G401 (cell line): Measurements from ENCODE around the gene C11orf21. TPM values are rescaled to one million over a fixed set of nuclear protein-coding genes. Genes with fewer than 3 reads are reported as not detected.

Experiments used
- DNase-seq: peaks from one replicate; pipeline ENCODE4 v3.0.0-alpha.2; 2015; ENCODE audit warnings: low spot score
- in situ Hi-C: cut with HindIII; loops from 2 replicates; pipeline ENCODE4 v1.10.0; 2016; ENCODE audit warnings: low sequenced_read_pairs, mixed read lengths
- total RNA-seq: library from RNA; depleted of rRNA; stranded (reverse); fragments of >200 nt; shearing (Covaris generic); gene quantifications from 2 replicates; pipeline ENCODE4 v1.2.3, GENCODE V29; 2014

Gene C11orf21
- total RNA-seq, 1 experiment from 2014 or later = not detected

DNA sequence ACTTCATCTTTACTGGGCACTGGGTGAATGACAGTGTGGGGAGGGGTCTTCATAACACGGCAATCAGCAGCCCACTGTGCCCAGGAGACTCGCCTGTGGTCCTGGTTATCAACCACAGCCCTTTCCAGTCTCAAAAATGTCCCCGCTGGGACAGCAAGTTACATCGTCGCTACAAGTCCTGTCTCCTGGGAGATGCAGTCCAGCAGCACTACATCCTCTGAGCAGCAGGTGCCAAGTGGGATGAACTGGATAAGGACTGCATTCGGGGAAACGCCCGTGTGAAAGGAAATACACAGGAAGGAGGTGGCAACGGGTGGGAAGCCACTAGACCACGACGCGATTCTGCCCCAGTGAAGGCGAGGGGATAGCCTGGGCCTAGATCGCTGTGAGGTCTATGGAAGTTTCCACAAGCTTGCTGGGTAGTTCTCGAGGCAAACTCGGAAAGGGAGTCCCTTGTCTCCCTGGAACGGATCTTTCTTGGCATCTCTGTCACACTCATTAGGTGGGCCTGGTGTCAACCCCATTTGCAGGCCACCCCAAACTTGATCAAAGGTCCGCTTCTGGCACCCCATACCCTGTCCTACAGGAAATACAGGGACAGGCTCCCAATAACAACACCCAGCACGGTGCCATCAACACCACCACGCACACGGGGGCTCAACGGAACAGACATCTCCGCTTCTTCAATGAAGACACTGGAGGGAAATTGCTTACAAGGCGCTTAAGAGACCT, 35.7 kb downstream of the C11orf21 start:
- in situ Hi-C loops = no loop called here
- DNase-seq = no peak

DNA sequence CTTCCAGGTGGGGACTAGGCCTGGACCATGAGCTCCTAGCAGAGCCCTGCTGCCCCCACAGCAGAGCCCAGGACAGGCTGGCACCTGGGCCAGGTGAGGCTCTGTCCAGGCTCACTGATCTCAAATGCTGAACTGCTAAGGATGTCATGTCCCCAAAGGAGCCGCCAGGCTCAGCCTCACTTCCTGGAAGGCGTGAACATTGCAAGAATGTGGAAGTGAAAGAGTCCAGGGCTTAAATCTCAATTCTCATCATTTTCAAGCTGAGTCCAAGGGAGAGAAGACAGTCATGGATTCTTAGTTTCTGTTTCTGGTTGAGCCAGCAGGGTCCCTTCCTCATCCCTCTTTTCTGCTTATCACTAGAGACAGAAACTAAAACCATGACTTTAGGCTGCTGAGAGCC, 36.3 kb downstream of the C11orf21 start:
- in situ Hi-C loops = no loop called here
- no peak for DNase-seq

GRCh38 chr11:2264366-2265053, 37.2 kb downstream of the C11orf21 start:
- in situ Hi-C loops = no loop called here
- no peak for DNase-seq

DNA sequence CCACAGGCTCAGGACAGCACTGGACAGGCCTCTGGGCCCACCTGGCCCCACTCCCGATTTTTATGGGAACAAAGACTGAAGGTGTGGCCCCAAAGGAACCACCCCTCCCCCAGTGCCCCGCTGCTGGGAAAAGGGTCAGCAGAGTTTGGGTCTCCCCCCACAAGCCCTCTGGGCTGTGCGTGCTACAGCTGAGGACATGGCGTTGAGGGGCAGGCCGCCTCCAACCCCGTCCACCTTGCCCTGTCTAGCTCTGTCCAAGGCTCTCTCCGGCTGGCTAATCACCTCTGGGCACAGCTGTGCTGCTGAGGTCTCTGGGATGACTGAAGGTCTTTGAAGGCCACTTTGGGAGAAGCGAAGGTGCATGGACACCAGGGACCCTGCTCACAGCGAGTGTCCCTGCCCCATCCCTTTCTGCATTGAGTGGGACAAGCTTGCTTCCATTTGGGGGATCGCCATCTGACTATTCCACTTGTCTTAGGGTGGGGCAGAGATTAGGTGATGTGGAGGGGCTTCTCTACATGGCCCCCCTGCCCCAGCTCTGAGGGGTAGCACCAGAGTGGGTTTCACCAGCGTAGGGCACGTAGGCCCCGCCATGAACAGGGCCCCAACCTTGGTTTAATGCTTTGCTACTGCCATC, 37.9 kb downstream of the C11orf21 start:
- in situ Hi-C loops = no loop called here
- DNase-seq = no peak

GRCh38 chr11:2263071-2263565, 38.6 kb downstream of the C11orf21 start:
- in situ Hi-C loops = no loop called here
- no peak for DNase-seq

DNA sequence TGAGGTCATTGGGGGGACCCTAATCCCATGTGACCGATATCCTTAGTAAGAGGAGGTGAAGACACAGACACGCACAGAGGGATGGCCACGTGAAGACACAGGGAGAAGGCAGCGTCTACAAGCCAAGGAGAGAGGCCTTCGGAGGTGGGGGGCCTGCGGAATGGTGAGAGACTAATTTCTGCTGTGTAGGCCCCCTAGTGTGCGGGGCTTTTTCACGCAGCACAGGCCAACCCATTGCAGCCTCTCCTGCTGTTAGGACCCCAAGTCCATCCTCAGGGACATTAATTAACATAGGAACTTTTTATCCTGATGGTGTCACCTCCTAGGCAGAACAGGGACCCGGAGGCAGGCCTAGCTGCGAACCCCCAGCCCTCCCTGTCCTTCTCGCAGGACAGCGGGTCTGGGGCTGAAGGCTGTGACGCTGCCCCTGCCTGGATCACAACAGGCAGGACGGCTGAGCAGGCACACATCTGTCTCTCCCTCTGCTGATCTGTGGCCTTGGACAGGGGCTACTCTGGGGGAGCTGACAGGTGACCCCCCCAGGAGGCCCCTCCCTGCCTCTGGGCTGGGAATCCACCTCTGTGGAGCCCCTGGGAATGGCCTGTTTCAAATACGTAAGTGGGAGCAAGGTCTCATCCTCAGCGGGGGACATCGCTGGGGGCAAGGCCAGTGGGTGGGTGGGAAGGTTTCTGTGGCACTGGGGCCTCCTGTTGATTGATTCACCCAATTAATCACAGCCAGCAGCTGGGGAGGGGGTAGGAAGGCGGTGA, 39.2 kb downstream of the C11orf21 start:
- DNase-seq = no peak
- in situ Hi-C loops = no loop called here

DNA sequence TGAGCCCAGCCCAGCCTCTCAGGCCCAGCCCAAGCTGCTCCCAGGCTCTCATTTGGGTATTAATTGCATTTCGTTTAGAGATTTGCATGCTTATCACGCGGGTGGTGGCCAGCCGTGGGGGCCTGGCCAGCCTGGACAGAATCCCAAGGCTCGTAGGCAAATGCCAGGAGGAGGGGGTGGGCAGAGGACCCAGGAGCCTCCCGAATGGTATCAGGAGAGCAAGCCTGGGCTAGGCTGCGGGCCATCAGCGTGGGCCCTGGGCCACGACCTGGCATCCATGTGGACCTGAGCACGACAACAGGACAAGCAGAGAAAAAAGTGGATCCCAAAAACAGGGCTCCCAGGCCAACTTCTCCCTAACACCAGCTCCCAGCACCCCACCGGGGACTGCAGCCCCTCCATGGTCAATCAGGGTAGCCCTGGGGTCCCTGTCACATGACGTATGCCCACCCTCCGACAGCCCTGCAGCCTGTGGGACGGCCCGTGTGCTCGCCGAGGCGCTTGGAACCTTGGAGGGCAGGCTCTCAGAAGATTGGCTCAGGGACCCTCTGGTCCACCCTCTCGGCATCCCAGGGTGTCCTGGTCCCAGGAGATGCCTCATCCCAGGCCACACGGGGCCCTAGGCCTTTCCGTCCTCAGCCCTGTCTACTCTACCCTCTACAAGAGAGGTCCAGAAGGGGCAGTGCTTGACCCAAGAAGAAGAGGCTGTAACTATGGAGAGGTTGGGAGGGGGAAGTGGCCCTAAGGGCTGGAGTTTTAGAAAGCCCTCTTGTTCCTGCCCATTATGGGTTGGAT, 40.1 kb downstream of the C11orf21 start:
- in situ Hi-C loops = no loop called here
- no peak for DNase-seq

DNA sequence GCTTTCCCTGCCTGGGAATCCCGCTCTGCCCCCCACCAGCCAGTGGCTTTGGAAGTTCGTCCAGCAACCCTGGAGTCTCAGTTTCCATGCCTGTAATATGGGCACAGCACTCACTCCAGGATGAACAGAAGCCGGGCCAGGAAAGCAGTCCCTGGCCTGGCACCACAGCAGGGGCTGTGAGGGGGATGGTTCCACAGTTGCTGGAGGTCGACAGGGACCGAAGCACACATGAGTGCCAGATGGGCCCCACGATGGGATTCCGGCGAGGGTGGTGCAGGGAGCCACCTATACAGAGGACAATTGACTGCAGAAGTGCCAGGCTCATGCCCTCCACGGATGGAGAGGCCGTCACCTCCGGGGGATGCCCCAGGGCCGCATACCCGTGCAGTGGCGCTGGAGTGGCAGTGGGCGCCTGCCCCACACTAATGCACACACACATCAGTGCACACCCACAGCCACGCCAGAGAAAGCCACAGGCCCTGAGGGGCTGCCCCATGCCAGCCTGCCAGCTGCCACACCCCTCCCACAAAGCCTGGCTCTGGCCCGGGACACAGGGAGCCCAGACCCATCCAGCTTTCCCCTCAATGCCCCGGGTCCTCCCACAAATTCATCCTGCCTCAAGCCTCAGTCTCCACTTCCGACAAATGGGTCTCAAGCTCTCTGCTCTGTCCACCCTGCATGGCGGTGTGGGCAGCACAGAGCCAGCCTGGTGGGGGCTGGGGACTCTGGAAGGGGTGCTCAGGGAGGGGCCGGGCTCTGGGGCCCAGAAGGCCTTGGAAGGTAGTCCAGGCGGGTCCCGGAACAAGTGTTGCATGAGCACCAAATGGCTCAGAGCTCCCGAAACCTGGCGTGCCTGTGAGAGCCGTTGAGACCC, 41.0 kb downstream of the C11orf21 start:
- DNase-seq = no peak
- in situ Hi-C loops = no loop called here

- no peak for DNase-seq
- in situ Hi-C loops = no loop called here
Observed at GRCh38 chr11:2259897-2260451, 41.7 kb downstream of the C11orf21 start.

DNA sequence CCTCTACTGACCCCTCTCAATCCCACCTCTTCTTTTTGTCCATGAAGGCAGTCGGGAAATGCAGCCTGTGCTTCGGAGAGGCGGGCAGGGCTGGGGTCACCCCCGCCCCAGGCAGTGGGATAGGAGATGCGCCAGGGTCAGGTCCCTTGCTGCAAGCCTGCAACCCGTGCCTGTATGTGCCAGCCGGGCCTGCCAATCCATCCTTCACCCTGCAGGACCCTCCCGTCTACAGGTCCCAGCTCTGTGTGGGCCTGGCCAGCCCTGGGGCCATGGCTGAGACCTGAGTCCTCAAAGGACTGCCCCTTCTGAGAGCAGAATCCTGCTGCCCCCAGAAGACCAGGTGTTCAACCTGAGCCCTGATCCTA, 42.3 kb downstream of the C11orf21 start:
- no peak for DNase-seq
- in situ Hi-C loops = no loop called here

DNA sequence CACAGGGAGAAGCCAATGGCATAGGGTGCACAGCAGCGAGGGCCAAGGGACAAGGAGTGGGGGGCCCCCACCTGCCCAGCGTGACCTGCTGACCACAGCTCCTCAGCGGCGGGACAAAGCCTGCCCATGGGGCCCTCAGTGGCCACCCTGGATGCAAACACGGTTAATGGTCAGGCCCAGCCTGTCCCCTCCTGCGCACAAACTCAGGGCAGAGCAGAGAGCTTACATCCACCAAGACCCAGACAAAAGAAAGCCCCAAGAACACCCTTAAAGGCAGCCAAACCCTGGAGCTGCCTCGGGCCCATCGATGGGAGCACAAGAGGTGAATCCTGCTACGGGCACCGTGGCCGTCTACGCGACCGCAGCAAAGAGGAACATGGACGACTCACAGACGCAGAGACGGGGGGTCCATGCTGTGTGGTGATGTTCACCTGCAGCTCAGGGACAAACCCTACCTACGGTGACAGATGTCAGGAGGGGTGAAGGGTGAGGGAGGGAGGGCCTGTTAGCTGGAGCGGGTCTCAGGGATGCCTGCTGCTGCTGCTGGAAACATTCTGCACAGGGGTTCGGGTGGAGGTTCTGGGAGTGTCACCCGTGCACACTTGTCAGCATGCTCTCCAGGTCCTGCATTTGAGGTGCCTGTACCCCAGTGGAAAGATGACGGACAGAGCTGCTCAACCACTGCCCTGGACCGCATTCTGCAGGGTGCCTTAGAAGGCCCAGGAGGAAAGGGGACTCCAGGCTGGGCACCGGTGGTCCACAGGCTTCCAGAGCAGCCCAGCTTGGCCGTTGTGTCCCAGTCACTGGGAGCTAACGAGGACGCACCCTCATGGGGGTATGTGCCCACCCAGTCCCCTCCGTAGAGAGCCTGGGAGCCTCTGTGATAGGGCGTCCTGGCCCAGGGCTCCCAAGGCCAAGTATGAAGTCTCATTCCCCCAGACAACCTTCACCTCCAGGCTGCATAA, 42.9 kb downstream of the C11orf21 start:
- in situ Hi-C loops = no loop called here
- no peak for DNase-seq

- in situ Hi-C loops = no loop called here
- DNase-seq = no peak
Observed at GRCh38 chr11:2256951-2257700, 44.6 kb downstream of the C11orf21 start.

DNA sequence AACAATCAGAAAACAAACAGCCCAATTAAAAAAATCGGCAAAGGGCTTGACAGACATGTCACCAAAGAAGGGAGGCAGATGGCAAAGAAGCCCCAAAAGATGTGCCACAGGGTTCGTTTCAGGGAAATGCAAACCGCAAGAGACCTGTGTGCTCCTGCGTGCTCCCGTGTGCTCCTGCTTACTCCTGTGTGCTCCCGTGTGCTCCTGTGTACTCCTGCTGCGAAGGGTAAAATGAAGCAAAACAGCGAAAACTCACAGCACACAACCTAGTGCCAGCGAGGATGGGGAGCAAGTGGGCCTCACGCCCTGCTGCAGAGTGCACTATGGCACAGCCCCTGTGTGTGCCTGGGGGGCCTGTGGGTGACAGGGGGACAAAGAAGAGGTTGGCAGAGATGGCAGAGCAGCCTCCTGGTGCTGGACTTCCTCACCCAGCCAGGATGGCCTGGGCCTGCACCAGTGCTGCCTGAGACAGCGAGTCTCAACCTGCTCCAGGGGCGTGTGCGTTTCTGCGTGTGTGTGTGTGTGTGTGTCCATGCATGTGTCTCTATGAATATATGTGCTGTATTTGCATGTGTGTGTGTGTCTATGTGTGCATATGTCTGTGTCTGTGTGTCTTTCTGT, 45.3 kb downstream of the C11orf21 start:
- no peak for DNase-seq
- in situ Hi-C loops = no loop called here

- no peak for DNase-seq
- in situ Hi-C loops = no loop called here
Observed at GRCh38 chr11:2252018-2252417, 49.7 kb downstream of the C11orf21 start.

- in situ Hi-C loops = no loop called here
- no peak for DNase-seq
Observed at GRCh38 chr11:2251138-2251537, 50.6 kb downstream of the C11orf21 start.

DNA sequence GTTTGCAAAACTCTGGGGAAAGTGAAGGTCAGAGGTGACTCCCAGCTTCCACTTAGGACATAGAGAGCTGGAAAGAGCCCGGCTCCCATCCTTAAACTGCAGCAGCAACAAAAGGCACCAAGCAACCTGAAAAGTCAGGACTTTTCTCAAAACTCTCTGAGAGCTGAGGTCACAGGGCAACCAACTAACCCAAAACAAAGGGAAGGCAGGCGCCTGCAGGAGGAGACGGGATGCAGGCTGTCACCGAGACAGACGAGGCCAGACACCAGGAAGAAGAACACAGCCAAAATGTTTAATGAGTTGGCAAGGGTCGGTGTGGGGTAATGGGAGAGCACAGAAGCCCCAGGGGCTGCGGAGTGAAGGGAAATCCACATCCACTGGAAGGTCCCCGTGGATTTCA, 51.2 kb downstream of the C11orf21 start:
- DNase-seq = no peak
- in situ Hi-C loops = no loop called here
